B cell (primary cell): Measurements from ENCODE around the gene SEPTIN7. TPM values are rescaled to one million over a fixed set of nuclear protein-coding genes. Genes with fewer than 3 reads are reported as not detected.

Experiments
- polyA plus RNA-seq: library from polyadenylated mRNA; depleted of rRNA; stranded (reverse); fragments of >200 nt; gene quantifications from 2 replicates; pipeline ENCODE4 v1.2.3, GENCODE V29; 2012
- total RNA-seq, 2 donors: library from RNA; stranded (reverse); fragments of 120-200 nt in 1 of 2; gene quantifications; 1 replicate in 1 of 2; 2 replicates in 1 of 2; pipeline versions ENCODE4 v1.2.3 to v1.2.4, GENCODE V29; 2013 to 2022

SEPTIN7 gene
- total and polyA plus RNA-seq, 2 donors (not counting 1 experiment from before 2014, with no cell fraction given) = 70.0 to 315 TPM

Other genes starting within 250 kb of the SEPTIN7 start
- 54.6 and 58.8 TPM in 2 replicates for gene HERPUD2, start 105.9 kb upstream of the SEPTIN7 start, total RNA-seq
- gene HERPUD2, start 105.9 kb upstream of the SEPTIN7 start, polyA plus RNA-seq = 41.6 and 62.2 TPM in 2 replicates